Dermis lymphatic vessel endothelial cell (primary cell): Measurements from ENCODE around the gene URB1. TPM values are rescaled to one million over a fixed set of nuclear protein-coding genes. Genes with fewer than 3 reads are reported as not detected.

Source experiments
- total RNA-seq: library from RNA; depleted of rRNA; stranded (reverse); fragments of >200 nt; gene quantifications from 2 replicates; pipeline ENCODE4 v1.2.1, GENCODE V29; 2014

Gene URB1
- 14.6 and 17.1 TPM in 2 replicates for total RNA-seq

GRCh38 chr21:32392880-32393676, at the start of gene URB1:
TSS of gene URB1 (minus strand) at chr21:32393012. CDS start at chr21:32392910, 102 bp downstream.

DNA sequence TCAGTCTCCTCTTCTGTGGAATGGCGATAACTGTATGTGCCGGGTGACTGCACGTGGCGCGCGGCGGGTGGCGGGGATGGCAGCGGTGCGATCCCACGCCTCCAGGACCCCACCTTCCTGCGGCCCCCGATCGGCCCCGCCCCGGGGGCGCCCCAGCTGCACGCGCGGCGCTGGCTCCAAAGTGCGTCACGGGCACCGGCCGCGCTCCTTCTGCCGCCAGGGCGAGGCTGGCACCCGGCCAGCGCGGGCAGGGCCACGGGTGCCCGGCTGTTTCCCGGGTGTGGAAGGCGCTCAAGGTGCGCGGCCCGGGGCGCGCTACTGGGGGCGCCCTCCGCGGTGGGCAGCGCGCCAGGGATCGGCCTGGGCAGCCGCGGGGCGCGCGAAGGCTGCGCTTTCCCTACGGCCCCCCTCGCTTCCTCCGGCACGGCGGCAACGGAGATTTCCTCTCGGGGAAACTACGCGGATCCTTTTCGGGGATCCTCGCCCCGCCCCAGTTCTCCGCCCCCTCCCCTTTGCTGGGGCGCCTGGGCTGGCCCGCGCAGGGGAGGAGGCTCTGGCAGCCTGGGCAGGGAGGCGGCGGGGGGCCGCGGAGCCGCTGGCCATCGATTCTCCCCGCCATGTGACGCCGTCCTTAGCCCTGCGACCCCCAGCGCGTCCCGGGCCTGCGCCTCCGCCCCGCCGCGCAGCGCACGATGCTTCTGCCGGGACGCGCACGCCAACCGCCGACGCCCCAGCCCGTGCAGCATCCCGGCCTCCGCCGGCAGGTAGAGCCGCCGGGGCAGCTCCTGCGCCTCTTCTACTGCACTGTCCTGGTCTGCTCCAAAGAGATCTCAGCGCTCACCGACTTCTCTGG, 19.6 kb upstream of the URB1 start, which contains the start of gene EVA1C:
Gene EVA1C, plus strand, starts transcription at position 545 of the 853 bp plus-strand sequence. Its CDS starts 148 bp downstream, at position 693.

DNA sequence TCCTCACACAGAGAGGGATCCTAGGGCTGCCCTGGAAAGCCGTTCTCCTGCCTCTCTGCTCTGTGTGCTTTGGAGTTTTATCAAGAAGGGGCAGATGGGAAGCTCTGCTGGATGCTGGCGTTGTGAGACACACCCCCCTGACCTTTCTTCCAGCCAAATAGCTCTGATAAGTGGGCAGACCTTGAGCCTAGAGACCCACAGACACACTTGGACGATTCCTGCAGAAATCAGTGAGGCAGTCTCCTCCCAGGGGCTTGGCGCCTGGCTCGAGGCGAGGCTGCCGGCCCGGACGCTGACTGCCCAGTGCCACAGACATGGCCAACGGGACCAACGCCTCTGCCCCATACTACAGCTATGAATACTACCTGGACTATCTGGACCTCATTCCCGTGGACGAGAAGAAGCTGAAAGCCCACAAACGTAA, 94.1 kb downstream of the URB1 start, which contains the start of gene MRAP:
Gene MRAP, plus strand, starts transcription at position 198 of the 424 bp plus-strand sequence. Its CDS starts 117 bp downstream, at position 315.

GRCh38 chr21:32278518-32279376, 114.1 kb downstream of the URB1 start, which contains the start of gene MIS18A:
TSS of gene MIS18A (minus strand) at chr21:32279049. CDS start at chr21:32279014, 35 bp downstream.

Other genes with a start within 250 kb of the URB1 start
- 5.7 and 6.1 TPM in 2 replicates for gene MIS18A, start 114.0 kb downstream of the URB1 start, total RNA-seq
- not detected in 2 replicates for gene MRAP, start 94.2 kb downstream of the URB1 start, total RNA-seq
- 14.1 and 15.8 TPM in 2 replicates for gene EVA1C, start 19.7 kb upstream of the URB1 start, total RNA-seq
- 0.17 and 0.22 TPM in 2 replicates for gene TCP10L, start 192.5 kb upstream of the URB1 start, total RNA-seq
- 25.4 and 31.3 TPM in 2 replicates for gene CFAP298, start 219.4 kb upstream of the URB1 start, total RNA-seq